ENCODE results near the gene MBD3L1.

The MBD3L1 gene

DNA sequence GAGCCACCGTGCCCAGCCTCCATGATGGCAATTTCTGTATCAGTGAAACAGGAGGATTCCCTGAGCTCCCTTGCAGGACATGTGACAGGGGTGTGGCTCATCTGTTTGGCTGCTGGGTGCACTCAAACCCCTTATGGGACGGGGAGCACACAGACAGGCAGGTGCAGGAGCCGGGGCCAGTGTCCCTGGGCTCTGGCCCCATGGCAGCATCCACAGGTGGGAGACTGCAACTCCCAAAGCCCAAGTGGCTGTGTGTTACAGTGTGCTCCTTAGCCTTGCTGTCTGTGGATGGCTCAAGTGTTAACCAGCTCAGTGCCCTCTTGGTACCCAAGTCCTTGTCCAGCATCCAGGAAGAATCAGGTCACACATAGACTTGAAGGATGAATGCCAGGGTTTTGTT lies 14.6 kb downstream of the MBD3L1 start:
- no peak for TF ChIP-seq SPI1 (IDR thresholded peaks at IDR 0.05; ENCODE audit: borderline replicate concordance, low read depth)
- no peak for TF ChIP-seq POLR2AphosphoS5 (IDR thresholded peaks at IDR 0.05; ENCODE audit: low read depth)
- TF ChIP-seq REST (IDR thresholded peaks at IDR 0.05; ENCODE audit: insufficient replicate concordance, low read depth): no peak
- no peak for TF ChIP-seq CTCF (IDR thresholded peaks at IDR 0.05; ENCODE audit: insufficient read depth, low read length)
- no peak for TF ChIP-seq GABPA (IDR thresholded peaks at IDR 0.05; ENCODE audit: low read depth)
- no peak for DNase-seq (ENCODE audit: low read depth in 1 of 2, low spot score in 1 of 2)
- H3K27ac ChIP-seq (replicated peaks): no peak overlapping the region
- no peaks in the 10 kb centered on the region for H3K27me3 ChIP-seq (ENCODE audit: insufficient read depth, poor library complexity, severe bottlenecking)
- H3K4me3 ChIP-seq (replicated peaks; ENCODE audit: insufficient read depth, low read length): no peak overlapping the region

- Histone ChIP-seq H3K27ac (replicated peaks) (no peak overlapping the region), H3K27me3 (ENCODE audit: insufficient read depth, poor library complexity, severe bottlenecking) (no peaks in the 10 kb centered on the region), H3K4me3 (replicated peaks; ENCODE audit: insufficient read depth, low read length) (no peak overlapping the region)
- TF ChIP-seq SPI1 (IDR thresholded peaks at IDR 0.05; ENCODE audit: borderline replicate concordance, low read depth): no peak
- TF ChIP-seq CTCF (IDR thresholded peaks at IDR 0.05; ENCODE audit: insufficient read depth, low read length): no peak
- TF ChIP-seq POLR2AphosphoS5 (IDR thresholded peaks at IDR 0.05; ENCODE audit: low read depth): no peak
- no peak for TF ChIP-seq REST (IDR thresholded peaks at IDR 0.05; ENCODE audit: insufficient replicate concordance, low read depth)
- no peak for TF ChIP-seq GABPA (IDR thresholded peaks at IDR 0.05; ENCODE audit: low read depth)
- DNase-seq (ENCODE audit: low read depth in 1 of 2, low spot score in 1 of 2): no peak
Measured at GRCh38 chr19:8849232-8849631, 17.1 kb downstream of the MBD3L1 start.

DNA sequence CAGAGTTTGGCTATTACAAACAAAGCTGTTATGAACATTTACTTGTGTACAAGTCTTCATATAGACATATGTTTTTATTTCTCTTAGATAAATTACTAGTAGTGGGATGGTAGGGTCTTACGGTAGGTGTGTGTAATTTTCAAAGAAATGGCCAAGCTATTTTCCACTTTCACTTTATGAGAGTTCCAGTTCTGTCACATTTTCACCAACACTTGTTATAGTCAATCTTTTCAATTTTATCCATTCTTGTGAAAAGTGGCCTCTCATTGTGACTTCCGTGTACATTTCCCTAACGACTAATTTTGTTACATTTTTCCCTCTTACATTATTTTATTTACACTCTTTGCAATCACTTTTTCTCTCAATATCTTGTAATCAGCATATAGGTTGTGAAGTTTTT lies 18.3 kb downstream of the MBD3L1 start:
- TF ChIP-seq SPI1 (IDR thresholded peaks at IDR 0.05; ENCODE audit: borderline replicate concordance, low read depth) (no peak), REST (IDR thresholded peaks at IDR 0.05; ENCODE audit: insufficient replicate concordance, low read depth) (no peak), POLR2AphosphoS5 (IDR thresholded peaks at IDR 0.05; ENCODE audit: low read depth) (no peak), GABPA (IDR thresholded peaks at IDR 0.05; ENCODE audit: low read depth) (no peak), CTCF (IDR thresholded peaks at IDR 0.05; ENCODE audit: insufficient read depth, low read length) (no peak)
- DNase-seq (ENCODE audit: low read depth in 1 of 2, low spot score in 1 of 2): no peak
- no peak overlapping the region for H3K4me3 ChIP-seq (replicated peaks; ENCODE audit: insufficient read depth, low read length)
- H3K27me3 ChIP-seq (ENCODE audit: insufficient read depth, poor library complexity, severe bottlenecking): no peaks in the 10 kb centered on the region
- H3K27ac ChIP-seq (replicated peaks): no peak overlapping the region

Measured in HL-60 (cell line).